Measurements from ENCODE around the gene ZSCAN22. TPM values are rescaled to one million over a fixed set of nuclear protein-coding genes. Genes with fewer than 3 reads are reported as not detected.

The ZSCAN22 gene
- total and polyA plus RNA-seq, 2 experiments from 2014 or later: 0.86 to 2.9 TPM

GRCh38 chr19:58305932-58306323, 20.9 kb upstream of the ZSCAN22 start (continued):
- TF ChIP-seq ZNF462 (CRISPR knock-in tag; IDR thresholded peaks at IDR 0.05) (no peak), JUNB (IDR thresholded peaks at IDR 0.05; ENCODE audit: unreplicated experiment) (no peak)

GRCh38 chr19:58307736-58308135, 19.1 kb upstream of the ZSCAN22 start:
- Histone ChIP-seq H3K4me2 (no peak overlapping the region), H3K9me2 (ENCODE audit: insufficient read depth) (no peaks in the 10 kb centered on the region), H3K4me3 (no peak overlapping the region), H3K27me3 (ENCODE audit: insufficient read depth) (no peaks in the 10 kb centered on the region), H2AFZ (no peak overlapping the region), H3F3A (replicated peaks; ENCODE audit: low read depth) (0 out of 2 replicates have a peak, but pooled peaks cover 8% of the 10 kb centered on the region), H3K79me2 (replicated peaks; ENCODE audit: insufficient read depth) (peaks cover 14% of the 10 kb centered on the region), H3K27ac (ENCODE audit: low read depth) (no peak overlapping the region), H3K36me3 (ENCODE audit: insufficient read depth) (peaks cover 3% of the 10 kb centered on the region), H3K4me1 (ENCODE audit: insufficient read depth) (peaks cover 6% of the 10 kb centered on the region; the same call in 1 of the 2 replicates), H4K20me1 (replicated peaks; ENCODE audit: insufficient read depth) (peaks cover 14% of the 10 kb centered on the region)
- no peak overlapping the region for H3K4me3 Mint-ChIP-seq
- H3K27me3 Mint-ChIP-seq (ENCODE audit: insufficient read depth, low read depth, poor library complexity): peaks cover 7% of the 10 kb centered on the region
- H3K9me3 Mint-ChIP-seq: no peaks in the 10 kb centered on the region
- H3K27ac Mint-ChIP-seq: no peak overlapping the region
- H3K4me1 Mint-ChIP-seq: peaks cover 13% of the 10 kb centered on the region
- no peak for ATAC-seq
- H3K36me3 Mint-ChIP-seq (ENCODE audit: low read depth): peaks cover 52% of the 10 kb centered on the region
- no peak for DNase-seq (ENCODE audit: low spot score)
- TF ChIP-seq ZNF331 (CRISPR knock-in tag; IDR thresholded peaks at IDR 0.05; ENCODE audit: low read depth): no peak
- no peak for TF ChIP-seq ZNF462 (CRISPR knock-in tag; IDR thresholded peaks at IDR 0.05)
- TF ChIP-seq JUNB (IDR thresholded peaks at IDR 0.05; ENCODE audit: unreplicated experiment): no peak
- no peak for TF ChIP-seq CTCF (conservative IDR thresholded peaks at IDR 0.05; ENCODE audit: low read depth in 2 of 2)
- TF ChIP-seq STAT1 (IDR thresholded peaks at IDR 0.05; ENCODE audit: unreplicated experiment): no peak
- no peak for TF ChIP-seq NANOG (IDR thresholded peaks at IDR 0.05; ENCODE audit: borderline replicate concordance)
- no peak for TF ChIP-seq EZH2phosphoT487 (IDR thresholded peaks at IDR 0.05; ENCODE audit: unreplicated experiment)
- TF ChIP-seq POLR2AphosphoS5 (IDR thresholded peaks at IDR 0.05; ENCODE audit: low read depth): no peak
- no peak for TF ChIP-seq ZNF114 (CRISPR knock-in tag; IDR thresholded peaks at IDR 0.05)

All from GM23338 (cell line).